Right cardiac atrium (tissue), 5 donors: ENCODE data around the gene PLPP3. TPM values are rescaled to one million over a fixed set of nuclear protein-coding genes. Genes with fewer than 3 reads are reported as not detected.

ENCODE experiments used
- ATAC-seq, 2 donors: fragments of 200-7000 bp; cut with Tn5 transposase; one replicate each; pipeline versions ENCODE4 v1.8.0 to v1.9.1; 2020; ENCODE audit warnings: moderate library complexity in 2 of 2, mild to moderate bottlenecking in 1 of 2
- DNase-seq, 3 donors: peaks; one replicate each; pipeline ENCODE4 v3.0.0-alpha.2; 2020
- H3K27ac ChIP-seq: one replicate; pipeline ENCODE4 v1.5.1; 2013; ENCODE audit warnings: mild to moderate bottlenecking, low read length, control low read depth, moderate library complexity
- H3K27me3 ChIP-seq: one replicate; pipeline ENCODE4 v1.6.1; 2013; ENCODE audit not compliant: control insufficient read depth, insufficient read depth
- H3K4me1 ChIP-seq: one replicate; pipeline ENCODE4 v1.6.1; 2013; ENCODE audit warnings: low read length; ENCODE audit not compliant: control insufficient read depth, insufficient read depth
- H3K4me3 ChIP-seq: one replicate; pipeline ENCODE4 v1.5.1; 2013; ENCODE audit warnings: low read length, control low read depth
- H3K9me3 ChIP-seq: one replicate; pipeline ENCODE4 v1.6.1; 2013; ENCODE audit warnings: low read length; ENCODE audit not compliant: control insufficient read depth
- WGBS: extraction: QIAGEN DNeasy Blood & Tissue Kit; methylation state at CpG from one replicate; pipeline ENCODE4 v1.1.7; 2013; 5-methylcytosine and 5-hydroxymethylcytosine counted together
- intact Hi-C, 4 donors: fragments of 100-400 bp; cut with DNase I; formaldehyde crosslinking; loops; one replicate each; pipeline versions ENCODE4 v1.11.0 to v1.14.0; 2022 to 2023
- polyA plus RNA-seq: library from polyadenylated mRNA; stranded (reverse); fragments of 200-250 nt; gene quantifications from one replicate; pipeline ENCODE4 v1.2.3, GENCODE V29; 2013
- total RNA-seq, 4 donors: library from RNA; stranded (reverse); fragmentation: NEBNext Ultra II Directional; extraction: Animal tissue kit (Norgen Biotek cat#: 25700); gene quantifications; one replicate each; pipeline ENCODE4 v1.2.1, GENCODE V29; 2021
- donor health status: healthy with polysubstance abuse.
- donor health status: DM: no; HTN: yes; CAD: no.
- donor health status: DM: no; HTN: no; CAD: no.
- donor health status: DM: no; HTN: yes; CAD: no; lungs with severe emphysema.
- donor health status: DM: yes; HTN: yes; CAD: no.

Gene PLPP3
- total and polyA plus RNA-seq, 5 donors: 47.7 to 120 (median 91.3) TPM

DNA sequence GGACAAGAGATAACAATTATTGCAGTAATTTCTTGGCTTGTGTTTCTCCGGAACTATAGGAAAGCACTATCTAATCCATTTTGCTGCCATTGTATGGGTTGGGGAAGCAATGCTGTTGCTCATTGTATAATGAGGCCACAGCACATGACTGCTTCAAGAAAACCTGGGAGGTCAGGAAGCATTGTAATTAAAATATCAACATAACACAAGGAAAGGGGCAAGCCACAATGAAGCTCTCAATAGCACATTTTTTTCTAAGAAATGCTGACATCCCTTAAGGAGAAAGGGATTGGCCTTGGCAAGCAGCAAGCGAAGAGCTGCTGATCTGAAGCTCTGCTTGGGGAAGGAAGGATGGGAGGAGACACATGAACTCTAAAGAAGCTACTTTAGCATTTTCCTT is 44.0 kb downstream of the PLPP3 start:
- WGBS: 67% methylated on average over 2 of the region's 2 CpGs
- no peaks in the 10 kb centered on the region for H3K9me3 ChIP-seq
- H3K27me3 ChIP-seq: no peaks in the 10 kb centered on the region
- intact Hi-C loops: no loop called here
- ATAC-seq (no peak), DNase-seq (no peak)
- no peak overlapping the region for H3K4me3 ChIP-seq
- H3K27ac ChIP-seq: peak overlapping the region; percentile 1
- H3K4me1 ChIP-seq: peaks cover 41% of the 10 kb centered on the region

DNA sequence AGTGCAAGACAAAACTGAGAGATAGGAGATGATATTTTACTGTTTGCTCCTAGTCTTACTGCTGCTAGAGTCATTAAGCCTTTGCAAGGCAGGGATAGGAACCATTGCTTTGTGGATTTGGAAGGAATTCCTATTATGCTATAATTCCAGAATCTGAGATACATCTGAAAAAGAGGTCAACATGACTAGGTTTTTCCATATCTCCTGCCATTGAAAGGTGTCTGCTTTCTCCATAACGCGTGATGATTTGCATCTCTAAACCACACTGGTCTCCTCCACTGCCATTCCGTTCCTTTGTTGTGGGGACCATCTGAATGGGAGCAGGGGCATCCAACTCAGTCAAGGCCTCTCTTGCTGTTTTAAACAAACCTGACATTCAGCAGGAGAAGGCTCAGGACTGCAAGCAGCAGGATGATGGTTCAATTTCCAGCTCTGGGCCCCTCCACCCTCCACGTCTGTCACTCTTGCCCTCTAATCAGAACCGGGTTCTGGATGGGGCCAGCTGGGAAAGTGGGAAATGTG is 45.2 kb downstream of the PLPP3 start:
- WGBS: 65% methylated on average over 5 of the region's 5 CpGs
- Histone ChIP-seq H3K27me3 (no peaks in the 10 kb centered on the region), H3K4me3 (no peak overlapping the region), H3K27ac (peak overlapping the region; percentile 9), H3K4me1 (peaks cover 42% of the 10 kb centered on the region), H3K9me3 (no peaks in the 10 kb centered on the region)
- intact Hi-C loops: no loop called here
- no peak for ATAC-seq
- DNase-seq: no peak

DNA sequence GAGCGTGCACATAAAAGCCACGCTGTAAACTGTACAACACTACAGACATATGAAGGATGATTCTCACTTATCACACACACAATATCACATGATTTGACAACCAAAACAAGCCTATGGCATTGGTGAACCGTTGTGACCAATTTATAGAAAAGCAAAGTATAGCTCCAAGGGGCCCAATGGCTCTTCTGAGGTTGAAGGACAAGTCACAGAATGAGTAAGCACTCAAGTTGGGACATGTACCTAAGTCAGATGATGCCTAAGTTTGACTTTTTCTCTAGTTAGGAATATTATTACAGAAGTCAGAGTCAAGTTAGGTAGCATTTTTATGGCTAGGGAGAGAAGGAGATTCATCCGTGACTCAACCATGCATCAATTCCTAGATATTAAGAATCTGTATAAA is 45.7 kb downstream of the PLPP3 start:
- Histone ChIP-seq H3K27me3 (no peaks in the 10 kb centered on the region), H3K27ac (no peak overlapping the region), H3K4me1 (peaks cover 43% of the 10 kb centered on the region), H3K9me3 (no peaks in the 10 kb centered on the region), H3K4me3 (no peak overlapping the region)
- DNase-seq: no peak
- ATAC-seq: no peak
- intact Hi-C loops: no loop called here
- WGBS: 92% methylated on average over 4 of the region's 4 CpGs

DNA sequence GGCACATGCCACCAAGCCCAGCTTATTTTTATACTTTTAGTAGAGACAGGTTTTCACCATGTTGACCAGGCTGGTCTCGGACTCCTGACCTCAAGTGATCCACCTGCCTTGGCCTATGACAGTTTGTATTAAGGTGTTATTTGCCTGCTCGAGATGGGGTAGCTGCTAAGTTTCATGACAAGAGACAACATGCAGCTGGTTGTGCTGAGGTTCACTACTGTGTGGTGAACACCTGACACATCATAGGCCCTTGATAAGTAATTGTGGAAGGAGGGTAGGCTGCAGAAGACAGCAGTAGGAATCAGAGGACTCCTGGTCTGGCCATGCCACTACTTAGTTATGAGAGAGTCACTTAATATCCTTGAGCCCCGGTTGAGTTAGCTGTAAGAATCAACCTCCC is 46.2 kb downstream of the PLPP3 start:
- Histone ChIP-seq H3K9me3 (no peaks in the 10 kb centered on the region), H3K4me3 (no peak overlapping the region), H3K4me1 (peaks cover 42% of the 10 kb centered on the region), H3K27me3 (no peaks in the 10 kb centered on the region), H3K27ac (no peak overlapping the region)
- WGBS: 90% methylated on average over 3 of the region's 3 CpGs
- intact Hi-C loops: no loop called here
- DNase-seq (no peak), ATAC-seq (no peak)

DNA sequence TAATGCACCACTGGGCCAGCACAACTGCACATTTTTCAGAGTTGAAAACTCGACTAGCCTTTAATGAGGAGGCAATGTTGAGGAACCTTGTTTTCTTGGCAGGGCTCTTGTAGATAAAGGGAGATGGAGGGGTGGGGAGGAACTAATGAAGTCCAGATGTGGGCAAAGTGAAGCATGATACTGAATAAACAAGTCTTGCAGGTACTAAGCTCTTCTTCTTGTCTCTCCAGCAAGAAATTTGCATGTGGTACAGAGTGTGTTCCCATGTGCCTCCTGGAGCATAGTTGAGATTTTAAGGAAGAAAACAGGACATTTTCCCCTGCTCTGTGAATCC is 47.0 kb downstream of the PLPP3 start:
- no peaks in the 10 kb centered on the region for H3K9me3 ChIP-seq
- intact Hi-C loops: no loop called here
- DNase-seq (no peak), ATAC-seq (no peak)
- WGBS: 43% methylated on average over 1 of the region's 1 CpG
- H3K27ac ChIP-seq: no peak overlapping the region
- H3K4me1 ChIP-seq: peaks cover 37% of the 10 kb centered on the region
- no peak overlapping the region for H3K4me3 ChIP-seq
- no peaks in the 10 kb centered on the region for H3K27me3 ChIP-seq

DNA sequence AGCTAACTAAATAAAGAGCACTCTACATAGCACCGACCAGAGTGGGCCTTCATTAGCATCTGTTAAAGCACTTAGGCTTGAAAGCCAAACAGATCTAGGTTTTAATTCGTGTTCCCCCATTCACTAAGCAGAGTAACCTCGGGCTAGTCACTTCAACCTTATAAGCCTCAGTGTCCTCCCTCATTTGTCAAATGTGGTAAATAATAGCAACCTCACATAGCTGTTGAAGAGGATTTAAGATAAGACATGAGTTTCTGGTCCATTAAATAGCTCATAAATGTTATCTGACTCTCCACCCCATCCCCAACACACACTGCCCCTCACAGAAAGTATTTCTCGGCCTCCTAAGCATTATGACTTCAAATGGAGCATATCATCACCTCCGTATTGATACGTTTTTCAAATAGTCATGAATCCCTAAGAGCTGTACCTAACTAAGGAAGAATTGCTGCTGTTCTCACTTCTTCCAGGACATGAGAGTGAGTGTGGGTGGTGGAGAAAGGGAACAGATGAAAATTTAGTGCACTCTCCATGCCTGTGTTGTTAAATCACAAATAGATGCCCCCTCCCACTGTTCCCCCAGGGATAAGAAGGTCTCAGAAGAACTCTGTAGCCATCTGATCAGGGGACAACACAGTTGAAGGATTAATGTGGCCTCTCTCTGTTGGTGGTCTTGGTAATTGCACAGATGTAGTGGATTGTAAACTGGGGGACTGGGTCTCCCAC is 47.6 kb downstream of the PLPP3 start:
- Histone ChIP-seq H3K27ac (no peak overlapping the region), H3K27me3 (no peaks in the 10 kb centered on the region), H3K4me3 (no peak overlapping the region), H3K9me3 (no peaks in the 10 kb centered on the region), H3K4me1 (peaks cover 37% of the 10 kb centered on the region)
- intact Hi-C loops: no loop called here
- 45% methylated on average over 6 of the region's 6 CpGs for WGBS
- DNase-seq (no peak), ATAC-seq (no peak)

DNA sequence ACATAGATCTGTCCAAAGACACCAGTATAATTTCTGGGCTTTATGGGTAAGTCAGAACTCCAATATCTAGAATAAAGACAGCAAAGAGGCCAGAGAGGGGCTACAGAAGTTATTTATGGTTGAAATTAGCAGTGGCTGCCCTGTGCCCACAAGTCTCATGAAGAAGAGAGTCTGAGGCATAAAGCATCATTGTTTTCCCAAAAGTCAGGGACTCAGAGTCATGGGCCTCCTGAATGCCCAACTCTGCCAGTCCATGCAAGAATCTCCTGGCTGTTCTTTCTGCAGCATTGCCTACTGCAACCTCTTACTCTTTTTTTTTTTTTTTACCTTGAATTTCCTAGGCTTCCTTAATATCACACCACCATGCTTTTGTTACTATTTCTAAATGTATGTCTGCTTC is 49.6 kb downstream of the PLPP3 start:
- no peaks in the 10 kb centered on the region for H3K9me3 ChIP-seq
- H3K4me3 ChIP-seq: no peak overlapping the region
- DNase-seq (no peak), ATAC-seq (no peak)
- H3K27me3 ChIP-seq: no peaks in the 10 kb centered on the region
- no peak overlapping the region for H3K27ac ChIP-seq
- intact Hi-C loops: no loop called here
- peaks cover 42% of the 10 kb centered on the region for H3K4me1 ChIP-seq

DNA sequence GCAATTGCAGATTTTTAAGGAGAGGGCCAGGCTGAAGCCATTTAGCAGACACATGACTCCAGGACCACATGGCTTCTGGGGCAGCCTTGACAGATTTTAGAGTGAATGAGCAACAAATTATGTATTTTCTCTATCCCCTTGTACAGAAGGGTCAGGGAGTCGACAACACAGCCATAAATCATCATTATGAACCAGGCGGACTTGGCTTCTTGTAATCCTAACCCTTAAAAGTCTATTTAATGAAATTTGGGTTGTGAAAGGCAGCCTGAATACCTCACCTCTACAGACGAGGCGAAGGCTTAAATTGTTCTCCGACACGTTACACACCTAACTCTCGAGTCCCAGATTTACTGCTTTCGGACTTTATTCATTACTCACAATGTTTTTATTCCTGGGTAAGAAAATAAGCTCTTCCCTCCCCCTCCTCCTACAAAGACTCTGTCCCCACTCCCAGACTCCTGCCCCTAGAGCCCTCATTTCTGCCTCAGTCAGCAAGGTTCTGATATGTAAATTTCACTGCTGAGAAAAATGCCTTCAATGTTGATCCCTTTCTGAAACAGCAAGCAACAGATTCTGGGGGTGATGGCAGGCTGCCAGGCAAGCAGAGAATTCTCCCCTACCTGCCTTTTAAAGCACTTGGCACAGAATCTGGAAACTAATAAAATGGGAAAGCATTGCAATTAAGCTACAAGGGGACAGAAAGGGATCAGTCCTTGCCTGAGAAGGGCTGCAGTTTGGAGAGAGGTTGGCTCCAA is 51.6 kb downstream of the PLPP3 start:
- Histone ChIP-seq H3K4me3 (no peak overlapping the region), H3K27ac (no peak overlapping the region), H3K27me3 (no peaks in the 10 kb centered on the region), H3K9me3 (no peaks in the 10 kb centered on the region), H3K4me1 (peaks cover 38% of the 10 kb centered on the region)
- DNase-seq (peak in 1 of 3 donors; percentile 67), ATAC-seq (no peak)
- intact Hi-C loops: no loop called here
- WGBS: 75% methylated on average over 8 of the region's 8 CpGs

DNA sequence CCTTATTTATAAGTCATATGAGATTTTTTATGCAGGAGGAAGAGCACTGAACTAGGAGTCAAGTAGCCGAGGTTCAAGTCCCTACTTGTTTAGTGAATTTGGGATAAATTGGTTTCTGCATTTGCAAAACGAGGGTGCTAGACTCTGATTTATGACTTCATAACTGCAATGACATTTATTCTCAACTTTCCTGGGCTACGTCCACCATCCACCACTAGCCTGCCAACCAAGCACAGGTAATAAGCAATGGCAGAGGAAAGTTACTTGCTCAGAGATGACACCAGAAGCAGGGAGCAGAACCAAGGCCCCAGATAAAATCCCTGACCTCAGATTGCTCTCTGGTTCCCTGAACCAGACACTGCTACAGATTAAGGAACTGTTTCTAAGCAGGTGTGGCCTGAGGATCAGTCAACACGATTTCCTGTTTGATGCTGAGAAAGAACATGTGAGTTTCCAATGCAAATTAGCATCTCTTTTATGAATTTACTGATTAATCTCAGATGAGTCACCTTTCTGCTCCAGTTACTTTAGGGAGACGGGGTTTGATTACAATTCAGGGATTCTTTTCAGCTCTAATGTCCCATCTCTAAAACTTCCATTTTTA is 52.7 kb downstream of the PLPP3 start:
- Histone ChIP-seq H3K27me3 (no peaks in the 10 kb centered on the region), H3K27ac (peak overlapping the region; percentile 8), H3K9me3 (no peaks in the 10 kb centered on the region), H3K4me3 (no peak overlapping the region), H3K4me1 (peaks cover 31% of the 10 kb centered on the region)
- peak in 1 of 2 donors; percentile 36 for ATAC-seq
- intact Hi-C loops: no loop called here
- WGBS: 51% methylated on average over 5 of the region's 5 CpGs
- DNase-seq: no peak

DNA sequence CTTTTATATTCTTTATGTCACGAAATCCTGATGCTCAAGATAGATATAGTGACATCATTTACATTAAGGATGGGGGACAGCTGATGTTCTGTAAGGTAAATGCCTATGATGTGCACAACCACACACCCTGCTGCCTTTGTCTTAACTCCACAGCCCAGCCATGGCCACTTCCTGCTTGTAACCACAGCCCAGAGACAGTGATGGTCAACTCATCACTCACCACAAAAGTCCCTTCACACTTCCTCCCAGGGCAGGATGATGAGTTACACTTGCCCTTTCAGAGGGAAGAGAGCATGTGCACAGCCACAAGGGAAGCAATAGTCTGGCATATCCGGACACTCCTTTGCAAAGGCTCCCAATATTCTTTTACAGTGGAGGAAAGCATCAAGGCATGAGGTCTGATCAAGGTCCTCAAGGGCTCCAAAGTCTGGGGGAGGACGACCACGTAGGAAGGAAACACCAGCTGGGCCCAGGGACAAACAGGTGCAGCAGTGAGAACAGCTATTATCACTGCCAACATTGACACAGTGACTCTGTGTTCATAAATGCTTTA is 53.8 kb downstream of the PLPP3 start:
- intact Hi-C loops: no loop called here
- Histone ChIP-seq H3K27ac (no peak overlapping the region), H3K4me3 (no peak overlapping the region), H3K9me3 (no peaks in the 10 kb centered on the region), H3K4me1 (peaks cover 25% of the 10 kb centered on the region), H3K27me3 (no peaks in the 10 kb centered on the region)
- DNase-seq: no peak
- 45% methylated on average over 4 of the region's 4 CpGs for WGBS
- peak; percentile 55 to 62 for ATAC-seq

DNA sequence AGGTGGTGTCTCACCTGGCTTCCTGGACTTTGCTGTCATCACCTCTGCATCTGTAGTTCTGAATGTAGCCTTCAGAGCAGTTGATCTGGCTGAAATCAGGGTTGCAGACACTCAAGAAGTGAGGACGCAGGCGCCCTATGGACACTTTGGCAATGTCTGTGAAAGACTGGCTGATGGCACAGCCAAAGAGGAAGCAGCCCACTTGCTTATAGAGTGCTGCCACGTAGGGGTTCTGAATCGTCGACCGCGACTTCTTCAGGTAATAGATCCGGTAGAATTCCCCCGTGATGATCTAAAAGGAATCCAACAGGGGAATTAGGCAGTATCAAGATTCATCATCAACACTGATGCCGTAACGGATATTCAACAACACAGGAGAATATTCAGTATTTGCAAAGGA is 55.1 kb downstream of the PLPP3 start:
- no peak overlapping the region for H3K27ac ChIP-seq
- no peaks in the 10 kb centered on the region for H3K9me3 ChIP-seq
- DNase-seq: no peak
- H3K27me3 ChIP-seq: no peaks in the 10 kb centered on the region
- no peak overlapping the region for H3K4me3 ChIP-seq
- intact Hi-C loops: no loop called here
- H3K4me1 ChIP-seq: peaks cover 22% of the 10 kb centered on the region
- 89% methylated on average over 11 of the region's 11 CpGs for WGBS
- no peak for ATAC-seq
